ENCODE data around the gene NOXO1.

NOXO1 gene

DNA sequence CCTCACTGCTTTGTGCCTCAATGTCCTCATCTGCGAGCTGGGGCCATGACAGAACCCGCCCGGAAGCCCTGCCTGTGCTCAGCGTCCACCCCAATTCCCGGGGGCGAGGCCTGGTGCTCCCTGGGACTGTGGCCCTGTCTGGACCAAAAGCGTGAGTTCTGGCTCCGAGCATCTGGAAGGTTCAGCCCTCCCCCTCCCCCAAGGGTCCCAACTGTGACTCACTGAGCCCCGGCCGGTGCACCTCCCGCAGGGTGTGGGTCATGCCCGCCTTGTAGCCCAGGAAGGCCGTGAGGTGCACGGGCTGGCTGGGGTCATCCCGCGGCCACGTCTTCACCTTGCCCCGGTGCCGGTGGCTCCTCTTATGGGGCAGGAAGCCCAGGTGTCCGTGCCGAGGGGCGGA, 27.5 kb downstream of the NOXO1 start:
- no peak overlapping the region for H3K4me3 ChIP-seq (replicated peaks; ENCODE audit: low read depth, low read length)
- no peak for TF ChIP-seq CTCF (IDR thresholded peaks at IDR 0.05; ENCODE audit: low read length, missing control alignments)
- DNase-seq (ENCODE audit: low read depth), result no peak

- no peak for TF ChIP-seq CTCF (IDR thresholded peaks at IDR 0.05; ENCODE audit: low read length, missing control alignments)
- no peak overlapping the region for H3K4me3 ChIP-seq (replicated peaks; ENCODE audit: low read depth, low read length)
- no peak for DNase-seq (ENCODE audit: low read depth)
Measured at GRCh38 chr16:1950559-1950958, 30.7 kb downstream of the NOXO1 start.

DNA sequence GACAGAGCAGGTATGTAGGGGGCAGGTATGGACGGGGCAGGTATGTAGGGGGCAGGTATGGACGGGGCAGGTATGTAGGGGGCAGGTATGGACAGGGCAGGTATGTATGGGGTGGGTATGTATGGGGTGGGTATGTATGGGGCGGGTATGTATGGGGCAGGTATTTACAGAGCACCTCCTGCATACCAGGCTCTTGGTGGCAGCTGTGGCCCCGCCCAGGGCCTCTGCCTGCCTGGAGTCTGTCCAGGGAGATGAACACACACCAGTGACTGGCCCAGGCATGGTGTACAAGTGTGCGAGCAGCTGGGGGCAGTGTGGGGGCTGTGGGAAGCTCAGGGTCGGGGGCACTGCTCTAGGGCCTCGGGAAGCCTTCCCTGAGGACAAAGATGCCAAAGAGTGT, 31.2 kb downstream of the NOXO1 start:
- H3K4me3 ChIP-seq (replicated peaks; ENCODE audit: low read depth, low read length), result no peak overlapping the region
- no peak for DNase-seq (ENCODE audit: low read depth)
- no peak for TF ChIP-seq CTCF (IDR thresholded peaks at IDR 0.05; ENCODE audit: low read length, missing control alignments)

DNA sequence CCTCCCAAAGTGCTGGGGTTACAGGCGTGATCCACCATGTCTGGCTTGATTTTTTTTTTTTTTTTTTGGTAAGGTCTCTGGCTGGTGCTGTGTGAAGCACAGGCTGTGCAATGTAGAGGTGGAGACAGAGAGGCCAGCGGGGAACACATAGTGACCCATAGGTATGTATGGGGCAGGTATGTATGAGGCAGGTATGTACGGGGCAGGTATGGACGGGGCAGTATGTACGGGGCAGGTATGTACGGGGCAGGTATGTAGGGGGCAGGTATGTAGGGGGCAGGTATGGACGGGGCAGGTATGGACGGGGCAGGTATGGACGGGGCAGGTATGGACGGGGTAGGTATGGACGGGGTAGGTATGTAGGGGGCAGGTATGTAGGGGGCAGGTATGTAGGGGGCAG, 31.8 kb downstream of the NOXO1 start:
- H3K4me3 ChIP-seq (replicated peaks; ENCODE audit: low read depth, low read length), result no peak overlapping the region
- no peak for TF ChIP-seq CTCF (IDR thresholded peaks at IDR 0.05; ENCODE audit: low read length, missing control alignments)
- no peak for DNase-seq (ENCODE audit: low read depth)

DNA sequence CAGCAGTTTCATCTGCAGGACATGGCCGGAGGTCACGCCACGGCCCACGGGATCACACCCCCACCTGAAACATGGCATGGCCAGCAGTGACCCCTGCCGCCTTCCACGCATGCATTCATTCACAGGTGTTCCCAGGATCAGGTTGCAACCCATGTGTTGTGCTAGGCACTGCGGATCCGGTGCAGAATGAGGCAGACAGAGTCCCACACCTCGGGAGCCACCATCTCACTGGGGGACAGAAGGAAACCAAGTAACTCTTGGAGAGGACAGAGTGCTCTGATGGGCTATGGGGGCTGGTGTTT, 33.9 kb downstream of the NOXO1 start:
- TF ChIP-seq CTCF (IDR thresholded peaks at IDR 0.05; ENCODE audit: low read length, missing control alignments), result no peak
- H3K4me3 ChIP-seq (replicated peaks; ENCODE audit: low read depth, low read length), result no peak overlapping the region
- no peak for DNase-seq (ENCODE audit: low read depth)

DNA sequence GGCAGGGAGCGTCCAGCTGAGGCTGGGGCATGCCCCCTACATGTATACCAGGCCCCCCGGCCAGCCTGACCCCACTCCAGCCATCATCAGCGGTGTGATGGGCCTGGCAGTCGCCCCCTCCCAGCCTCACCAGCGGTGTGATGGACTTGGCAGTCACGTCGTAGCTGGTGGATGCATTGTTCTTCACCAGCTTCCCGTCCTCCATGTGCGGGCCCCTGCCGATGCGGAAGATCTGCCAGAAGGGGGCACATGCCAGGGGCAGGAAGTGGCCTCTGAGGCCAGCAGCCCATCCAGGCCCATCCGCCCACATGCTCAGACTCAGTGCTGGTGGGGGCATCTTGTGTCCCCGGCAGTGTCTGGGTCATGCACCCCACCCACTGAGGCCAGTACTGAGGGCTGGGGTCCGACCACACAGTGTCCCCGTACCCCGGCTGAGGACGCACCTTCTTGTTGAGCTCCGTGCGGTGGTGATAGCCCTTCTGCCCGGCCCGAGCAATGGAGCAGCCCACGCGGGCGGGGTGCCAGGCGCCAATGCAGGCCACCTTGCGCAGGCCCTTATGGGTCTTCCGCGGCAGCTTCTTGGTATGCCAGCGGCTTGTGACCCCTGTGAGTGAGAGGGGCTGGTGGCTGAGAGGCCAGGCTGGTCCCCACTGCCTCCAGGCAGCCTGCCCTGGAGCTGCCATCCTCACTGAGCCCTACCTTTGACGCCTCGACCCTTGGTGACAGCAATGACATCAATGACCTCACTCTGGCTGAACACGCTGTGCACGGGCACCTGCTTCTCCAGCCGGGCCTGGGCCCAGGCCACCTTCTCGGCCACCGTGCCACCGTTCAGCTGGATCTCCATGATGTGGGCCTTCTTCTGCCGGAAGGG, 34.5 kb downstream of the NOXO1 start:
- TF ChIP-seq CTCF (IDR thresholded peaks at IDR 0.05; ENCODE audit: low read length, missing control alignments), result no peak
- no peak overlapping the region for H3K4me3 ChIP-seq (replicated peaks; ENCODE audit: low read depth, low read length)
- no peak for DNase-seq (ENCODE audit: low read depth)
